Activated CD4-positive, alpha-beta T cell treated with anti-CD3 and anti-CD28 coated beads for 36 hours (primary cell): Measurements from ENCODE around the gene ST7. TPM values are rescaled to one million over a fixed set of nuclear protein-coding genes. Genes with fewer than 3 reads are reported as not detected.
"Not testable (repeated sequence)": the region's sequence is repeated elsewhere in the genome, so short reads cannot be mapped to it uniquely, and the experiment has no call there.

ENCODE experiments used
- ATAC-seq: fragments of 200-7000 bp; cut with Tn5 transposase; one replicate; pipeline ENCODE4 v1.10.0; 2021; ENCODE audit warnings: mild to moderate bottlenecking, moderate library complexity
- CTCF ChIA-PET: fragments of 350-600 bp; sonication (Branson Sonifier 250); formaldehyde crosslinking; loops from one replicate; lab custom pipeline; 2021; ENCODE audit warnings: antibody characterized with exemption; lab: Charles Lee
- POLR2A ChIA-PET: fragments of 350-600 bp; sonication (Branson Sonifier 250); formaldehyde crosslinking; loops from one replicate; lab custom pipeline; 2021; ENCODE audit warnings: antibody characterized with exemption, inconsistent platforms; lab: Charles Lee
- DNase-seq: peaks from one replicate; pipeline ENCODE4 v3.0.0-alpha.2; 2020
- H3K27ac Mint-ChIP-seq: one replicate; pipeline ENCODE4 v1.8.0; 2021; ENCODE audit warnings: mixed read lengths
- H3K27me3 Mint-ChIP-seq: one replicate; pipeline ENCODE4 v1.8.0; 2021; ENCODE audit warnings: mixed read lengths
- H3K36me3 Mint-ChIP-seq: one replicate; pipeline ENCODE4 v1.8.0; 2021; ENCODE audit warnings: low read depth, mixed read lengths
- H3K4me1 Mint-ChIP-seq: one replicate; pipeline ENCODE4 v1.8.0; 2021; ENCODE audit warnings: mixed read lengths
- H3K4me3 Mint-ChIP-seq: one replicate; pipeline ENCODE4 v1.8.0; 2021; ENCODE audit warnings: mild to moderate bottlenecking, moderate library complexity, mixed read lengths
- H3K9me3 Mint-ChIP-seq: one replicate; pipeline ENCODE4 v1.8.0; 2021; ENCODE audit warnings: low read depth, mixed read lengths
- intact Hi-C, 2 experiments: fragments of 100-400 bp; cut with DNase I in 1 of 2; cut with micrococcal nuclease in 1 of 2; formaldehyde crosslinking; loops; one replicate each; pipeline versions ENCODE4 v1.14.2 to v1.15.1; 2022 to 2024; cut with DNase I, micrococcal nuclease
- total RNA-seq, 2 experiments: library from RNA; stranded (reverse); gene quantifications; one replicate each; pipeline ENCODE4 v1.2.3, GENCODE V29; 2021

Gene ST7
- total RNA-seq, 2 experiments from 2014 or later: 6.4 to 8.1 TPM

DNA sequence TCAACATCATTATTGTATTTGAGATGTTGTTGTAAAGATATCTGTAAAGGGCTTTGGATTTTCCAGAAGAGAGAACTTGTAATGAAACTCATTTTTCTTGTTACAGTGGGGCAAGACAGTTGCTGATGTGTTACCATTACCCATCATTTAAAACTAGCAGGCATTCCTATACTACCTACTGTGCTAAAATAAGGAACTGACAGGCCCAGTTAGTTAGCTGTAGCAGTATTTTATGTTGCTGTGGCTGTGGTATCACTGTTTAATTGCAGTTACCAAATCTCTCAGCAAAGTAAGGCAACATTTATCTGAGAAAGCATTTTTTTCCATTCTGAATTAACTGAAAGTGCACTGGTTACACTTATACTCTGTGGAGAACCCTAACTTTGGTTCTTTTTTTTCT, 9.9 kb downstream of the ST7 start:
- ChIA-PET POLR2A (no interaction called here), CTCF (no interaction called here)
- H3K9me3 Mint-ChIP-seq: peaks cover 2% of the 10 kb centered on the region
- no peak overlapping the region for H3K4me3 Mint-ChIP-seq
- DNase-seq (no peak), ATAC-seq (no peak)
- no peak overlapping the region for H3K27ac Mint-ChIP-seq
- intact Hi-C loops: no loop called here
- peaks cover 6% of the 10 kb centered on the region for H3K4me1 Mint-ChIP-seq
- no peaks in the 10 kb centered on the region for H3K27me3 Mint-ChIP-seq
- no peaks in the 10 kb centered on the region for H3K36me3 Mint-ChIP-seq

GRCh38 chr7:116966601-116967000, 13.3 kb downstream of the ST7 start:
- intact Hi-C loops: no loop called here
- POLR2A ChIA-PET: no interaction called here
- Mint-ChIP-seq H3K4me3 (no peak overlapping the region), H3K9me3 (peaks cover 2% of the 10 kb centered on the region), H3K27me3 (no peaks in the 10 kb centered on the region), H3K36me3 (no peaks in the 10 kb centered on the region), H3K27ac (no peak overlapping the region), H3K4me1 (peaks cover 14% of the 10 kb centered on the region)
- DNase-seq: no peak
- CTCF ChIA-PET: no interaction called here
- ATAC-seq: no peak

GRCh38 chr7:116967254-116967922, 14.1 kb downstream of the ST7 start:
- DNase-seq: no peak
- CTCF ChIA-PET: interaction anchor here (1.0 kb wide), 1 partner anchor 165 kb away, joined by 4 read pairs; no protein-coding TSS in a partner anchor

GRCh38 chr7:116967983-116968382, 14.7 kb downstream of the ST7 start:
- ChIA-PET CTCF (interaction anchor here (1.0 kb wide), 1 partner anchor 165 kb away, joined by 4 read pairs; no protein-coding TSS in a partner anchor), POLR2A (interaction anchor here (0.6 kb wide), 1 partner anchor 53 kb away, joined by 3 read pairs; no protein-coding TSS in a partner anchor)
- no peaks in the 10 kb centered on the region for H3K9me3 Mint-ChIP-seq
- H3K4me1 Mint-ChIP-seq: peaks cover 7% of the 10 kb centered on the region
- H3K36me3 Mint-ChIP-seq: no peaks in the 10 kb centered on the region
- DNase-seq (no peak), ATAC-seq (no peak)
- no peak overlapping the region for H3K27ac Mint-ChIP-seq
- no peaks in the 10 kb centered on the region for H3K27me3 Mint-ChIP-seq
- H3K4me3 Mint-ChIP-seq: no peak overlapping the region
- intact Hi-C loops: no loop called here

More at GRCh38 chr7:116967254-116967922, 14.1 kb downstream of the ST7 start:
- no peak for ATAC-seq
- no peaks in the 10 kb centered on the region for H3K36me3 Mint-ChIP-seq
- H3K9me3 Mint-ChIP-seq: no peaks in the 10 kb centered on the region
- H3K27me3 Mint-ChIP-seq: no peaks in the 10 kb centered on the region
- POLR2A ChIA-PET: interaction anchor here (0.6 kb wide), 1 partner anchor 52 kb away, joined by 3 read pairs; no protein-coding TSS in a partner anchor
- H3K27ac Mint-ChIP-seq: no peak overlapping the region
- H3K4me1 Mint-ChIP-seq: peaks cover 12% of the 10 kb centered on the region
- intact Hi-C loops: no loop called here
- H3K4me3 Mint-ChIP-seq: no peak overlapping the region

GRCh38 chr7:116968631-116969030, 15.3 kb downstream of the ST7 start:
- CTCF ChIA-PET: no interaction called here
- H3K4me1 Mint-ChIP-seq: peaks cover 7% of the 10 kb centered on the region
- no peak overlapping the region for H3K4me3 Mint-ChIP-seq
- no peaks in the 10 kb centered on the region for H3K36me3 Mint-ChIP-seq
- no peak overlapping the region for H3K27ac Mint-ChIP-seq
- no peaks in the 10 kb centered on the region for H3K27me3 Mint-ChIP-seq
- POLR2A ChIA-PET: no interaction called here
- H3K9me3 Mint-ChIP-seq: no peaks in the 10 kb centered on the region
- intact Hi-C loops: no loop called here
- no peak for ATAC-seq
- no peak for DNase-seq

DNA sequence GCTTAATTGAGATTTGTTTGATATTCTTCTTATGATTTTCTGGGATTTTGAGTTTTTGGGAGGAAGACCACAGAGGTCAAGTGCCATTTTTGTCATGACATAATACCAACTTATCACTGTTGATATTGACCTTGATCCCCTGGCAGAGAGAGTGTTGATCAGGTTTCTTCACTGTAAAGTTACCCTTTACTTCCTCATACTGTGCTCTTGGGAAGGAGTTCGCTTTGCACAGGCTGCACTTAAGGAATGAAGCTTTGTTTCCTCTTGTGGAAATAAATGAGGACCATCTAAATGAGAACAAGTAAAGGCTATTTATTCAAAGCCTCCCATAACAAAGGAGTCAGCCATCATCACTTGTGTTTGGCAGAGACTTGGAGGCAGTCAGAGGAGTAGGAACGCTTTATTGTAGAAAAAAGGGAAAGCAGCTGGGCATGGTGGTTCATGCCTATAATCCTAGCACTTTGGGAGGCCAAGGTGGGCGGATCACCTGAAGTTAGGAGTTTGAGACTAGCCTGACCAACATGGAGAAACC, 16.1 kb downstream of the ST7 start:
- intact Hi-C loops: no loop called here
- Mint-ChIP-seq H3K27me3 (no peaks in the 10 kb centered on the region), H3K27ac (no peak overlapping the region), H3K4me3 (no peak overlapping the region), H3K36me3 (no peaks in the 10 kb centered on the region), H3K4me1 (peaks cover 7% of the 10 kb centered on the region), H3K9me3 (no peaks in the 10 kb centered on the region)
- ATAC-seq (no peak), DNase-seq (no peak)
- POLR2A ChIA-PET: no interaction called here
- CTCF ChIA-PET: interaction anchor here (1.5 to 4.0 kb wide), 4 partner anchors 16 to 39 kb away, joined by 5 to 22 read pairs (median 6); no protein-coding TSS in a partner anchor

- no peak overlapping the region for H3K27ac Mint-ChIP-seq
- intact Hi-C loops: no loop called here
- DNase-seq (no peak), ATAC-seq (no peak)
- no peaks in the 10 kb centered on the region for H3K9me3 Mint-ChIP-seq
- ChIA-PET POLR2A (interaction anchor here (1.3 kb wide), 1 partner anchor 14 kb away, joined by 5 read pairs; no protein-coding TSS in a partner anchor), CTCF (interaction anchor here (1.5 to 4.0 kb wide), 4 partner anchors 15 to 40 kb away, joined by 5 to 22 read pairs (median 6); no protein-coding TSS in a partner anchor)
- peaks cover 7% of the 10 kb centered on the region for H3K4me1 Mint-ChIP-seq
- H3K4me3 Mint-ChIP-seq: no peak overlapping the region
- H3K27me3 Mint-ChIP-seq: no peaks in the 10 kb centered on the region
- H3K36me3 Mint-ChIP-seq: peaks cover 2% of the 10 kb centered on the region
These were observed 17.1 kb downstream of the ST7 start for GRCh38 chr7:116970238-116970910.

DNA sequence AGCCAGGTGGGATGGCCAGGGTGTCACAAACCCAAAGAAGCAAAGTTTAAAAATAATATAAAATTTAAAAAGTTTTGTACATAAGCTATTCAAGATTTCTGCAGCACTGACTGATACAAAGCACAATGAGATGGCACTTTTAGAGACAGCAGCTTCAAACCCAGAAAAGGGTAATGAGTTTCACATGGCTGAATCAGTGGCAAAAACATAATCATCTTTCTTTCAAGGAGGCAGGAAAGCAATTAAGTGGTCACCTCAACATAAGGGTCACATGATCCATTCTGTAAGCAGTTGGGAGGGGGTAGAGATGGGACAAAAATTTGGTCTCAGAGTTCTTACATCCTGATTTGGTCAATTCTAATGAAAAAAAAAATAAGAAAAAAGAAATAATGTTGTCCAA, 17.9 kb downstream of the ST7 start:
- not testable (repeated sequence) for H3K4me1 Mint-ChIP-seq, ATAC-seq
- CTCF ChIA-PET: interaction anchor here (0.6 to 4.0 kb wide), 5 partner anchors 14 to 487 kb away, joined by 3 to 22 read pairs (median 5); no protein-coding TSS in a partner anchor

DNA sequence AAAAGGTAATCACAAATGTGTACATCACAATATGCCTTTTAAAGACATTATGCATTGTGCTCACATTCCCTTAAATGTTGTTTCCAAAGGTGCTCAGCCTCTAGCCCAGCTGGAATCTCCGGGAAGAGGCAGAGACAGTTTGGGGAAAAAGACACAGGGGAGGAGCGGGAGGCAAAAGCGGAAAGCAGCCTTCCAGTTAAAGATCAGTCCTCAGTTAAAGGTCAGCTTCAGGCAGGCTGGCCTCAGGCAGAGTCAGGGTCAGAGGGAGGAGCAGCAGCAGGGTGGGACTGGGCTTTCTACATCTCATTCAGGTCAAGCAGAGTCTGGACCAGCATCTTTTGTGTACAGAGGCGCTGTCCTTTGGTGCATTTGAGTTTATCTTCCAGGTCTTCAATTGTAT, 18.6 kb downstream of the ST7 start:
- no peaks in the 10 kb centered on the region for H3K9me3 Mint-ChIP-seq
- no peak for DNase-seq
- intact Hi-C loops: no loop called here
- no peaks in the 10 kb centered on the region for H3K27me3 Mint-ChIP-seq
- ATAC-seq: no peak
- no peak overlapping the region for H3K4me3 Mint-ChIP-seq
- POLR2A ChIA-PET: interaction anchor here (0.5 to 1.3 kb wide), 2 partner anchors 8 to 15 kb away, joined by 3 to 5 read pairs; no protein-coding TSS in a partner anchor
- H3K36me3 Mint-ChIP-seq: peaks cover 2% of the 10 kb centered on the region
- CTCF ChIA-PET: interaction anchor here (0.6 to 4.0 kb wide), 7 partner anchors 9 to 486 kb away, joined by 3 to 22 read pairs (median 3); no protein-coding TSS in a partner anchor
- peaks cover 7% of the 10 kb centered on the region for H3K4me1 Mint-ChIP-seq
- H3K27ac Mint-ChIP-seq: no peak overlapping the region

More for the DNA sequence above, 17.9 kb downstream of the ST7 start:
- H3K27me3 Mint-ChIP-seq, DNase-seq, H3K9me3 Mint-ChIP-seq, intact Hi-C loops, H3K4me3 Mint-ChIP-seq, H3K27ac Mint-ChIP-seq, H3K36me3 Mint-ChIP-seq: not testable (repeated sequence)
- POLR2A ChIA-PET: interaction anchor here (1.3 kb wide), 1 partner anchor 15 kb away, joined by 5 read pairs; no protein-coding TSS in a partner anchor

DNA sequence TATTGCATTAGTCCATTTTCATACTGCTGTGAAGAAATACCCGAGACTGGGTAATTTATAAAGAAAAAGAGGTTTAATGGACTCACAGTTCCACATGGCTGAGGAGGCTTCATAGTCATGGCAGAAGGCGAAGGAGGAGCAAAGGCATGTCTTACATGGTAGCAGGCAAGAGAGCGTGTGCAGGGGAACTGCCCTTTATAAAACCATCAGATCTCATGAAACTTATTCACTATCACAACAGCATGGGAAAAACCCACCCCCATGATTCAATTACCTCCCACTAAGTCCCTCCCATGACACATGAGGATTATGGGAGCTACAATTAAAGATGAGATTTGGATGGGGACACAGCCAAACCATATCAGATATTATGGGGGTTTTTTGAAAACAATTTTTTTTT, 21.7 kb downstream of the ST7 start:
- ATAC-seq, H3K9me3 Mint-ChIP-seq, H3K27ac Mint-ChIP-seq, H3K4me3 Mint-ChIP-seq, DNase-seq, H3K4me1 Mint-ChIP-seq, H3K36me3 Mint-ChIP-seq, POLR2A ChIA-PET, intact Hi-C loops, H3K27me3 Mint-ChIP-seq: not testable (repeated sequence)
- CTCF ChIA-PET: interaction anchor here (0.6 kb wide), 1 partner anchor 48 kb away, joined by 3 read pairs; no protein-coding TSS in a partner anchor

GRCh38 chr7:116977172-116977571, 23.9 kb downstream of the ST7 start:
- no peaks in the 10 kb centered on the region for H3K4me1 Mint-ChIP-seq
- no peaks in the 10 kb centered on the region for H3K27me3 Mint-ChIP-seq

More at GRCh38 chr7:116977172-116977571, 23.9 kb downstream of the ST7 start:
- CTCF ChIA-PET: interaction anchor here (0.6 kb wide), 1 partner anchor 1283 kb away, joined by 3 read pairs; no protein-coding TSS in a partner anchor
- intact Hi-C loops: no loop called here
- Mint-ChIP-seq H3K27ac (no peak overlapping the region), H3K9me3 (no peaks in the 10 kb centered on the region), H3K4me3 (no peak overlapping the region), H3K36me3 (peaks cover 2% of the 10 kb centered on the region)
- ATAC-seq (no peak), DNase-seq (no peak)
- POLR2A ChIA-PET: no interaction called here
